Measurements from ENCODE around the gene EN1.

EN1 gene

GRCh38 chr2:118817469-118817868 lies 30.0 kb downstream of the EN1 start:
- DNase-seq (ENCODE audit: low read depth): no peak

- DNase-seq (ENCODE audit: low read depth): no peak
These were observed 30.8 kb downstream of the EN1 start for GRCh38 chr2:118816669-118817068.

GRCh38 chr2:118815731-118816130 lies 31.7 kb downstream of the EN1 start:
- no peak for DNase-seq (ENCODE audit: low read depth)

GRCh38 chr2:118815314-118815713 lies 32.1 kb downstream of the EN1 start:
- no peak for DNase-seq (ENCODE audit: low read depth)

- DNase-seq (ENCODE audit: low read depth): no peak
These were observed 33.1 kb downstream of the EN1 start for GRCh38 chr2:118814368-118814767.

- DNase-seq (ENCODE audit: low read depth): no peak
These were observed 33.7 kb downstream of the EN1 start for GRCh38 chr2:118813601-118814339.

- DNase-seq (ENCODE audit: low read depth): no peak
These were observed 34.3 kb downstream of the EN1 start for GRCh38 chr2:118813111-118813510.

- DNase-seq (ENCODE audit: low read depth): no peak
These were observed 34.9 kb downstream of the EN1 start for GRCh38 chr2:118812552-118812951.

GRCh38 chr2:118811514-118812115 lies 35.8 kb downstream of the EN1 start:
- no peak for DNase-seq (ENCODE audit: low read depth)

GRCh38 chr2:118810766-118811165 lies 36.7 kb downstream of the EN1 start:
- DNase-seq (ENCODE audit: low read depth): no peak

GRCh38 chr2:118808429-118808809 lies 39.0 kb downstream of the EN1 start:
- no peak for DNase-seq (ENCODE audit: low read depth)

- no peak for DNase-seq (ENCODE audit: low read depth)
These were observed 39.6 kb downstream of the EN1 start for GRCh38 chr2:118807668-118808428.

GRCh38 chr2:118806797-118807667 lies 40.4 kb downstream of the EN1 start:
- DNase-seq (ENCODE audit: low read depth): no peak

- DNase-seq (ENCODE audit: low read depth): no peak
These were observed 42.3 kb downstream of the EN1 start for GRCh38 chr2:118805064-118805690.

- no peak for DNase-seq (ENCODE audit: low read depth)
These were observed 44.4 kb downstream of the EN1 start for GRCh38 chr2:118803012-118803411.

- DNase-seq (ENCODE audit: low read depth): no peak
These were observed 46.3 kb downstream of the EN1 start for GRCh38 chr2:118801151-118801550.

GRCh38 chr2:118800736-118801135 lies 46.7 kb downstream of the EN1 start:
- no peak for DNase-seq (ENCODE audit: low read depth)

GRCh38 chr2:118794546-118794945 lies 52.9 kb downstream of the EN1 start:
- DNase-seq (ENCODE audit: low read depth): no peak
